Activated T-cell treated with anti-CD3 and anti-CD28 coated beads, Interleukin-2, amount 50 U/mL, for 4 hours (primary cell): Measurements from ENCODE around the gene LHX2. TPM values are rescaled to one million over a fixed set of nuclear protein-coding genes. Genes with fewer than 3 reads are reported as not detected.

Source experiments
- ATAC-seq, 2 donors: fragments of 200-7000 bp; cut with Tn5 transposase; one replicate each; pipeline ENCODE4 v1.10.0; 2021
- DNase-seq: peaks from one replicate; pipeline ENCODE4 v3.0.0-alpha.2; 2020
- H3K27me3 Mint-ChIP-seq: one replicate; pipeline ENCODE4 v1.8.0; 2021; ENCODE audit warnings: low read depth, mixed read lengths
- H3K36me3 Mint-ChIP-seq: one replicate; pipeline ENCODE4 v1.8.0; 2022; ENCODE audit warnings: mixed read lengths; ENCODE audit not compliant: insufficient read depth
- H3K4me1 Mint-ChIP-seq: one replicate; pipeline ENCODE4 v1.8.0; 2021; ENCODE audit warnings: low read depth, mixed read lengths
- H3K4me3 Mint-ChIP-seq: one replicate; pipeline ENCODE4 v1.8.0; 2021; ENCODE audit warnings: mild to moderate bottlenecking, moderate library complexity, mixed read lengths
- H3K9me3 Mint-ChIP-seq: one replicate; pipeline ENCODE4 v1.8.0; 2021; ENCODE audit warnings: mixed read lengths
- total RNA-seq, 3 donors: library from RNA; stranded (reverse); gene quantifications; one replicate each; pipeline ENCODE4 v1.2.1, GENCODE V29; 2021

The LHX2 gene
- total RNA-seq, 3 donors from 2014 or later, result 0.10 TPM; not detected in 2

DNA sequence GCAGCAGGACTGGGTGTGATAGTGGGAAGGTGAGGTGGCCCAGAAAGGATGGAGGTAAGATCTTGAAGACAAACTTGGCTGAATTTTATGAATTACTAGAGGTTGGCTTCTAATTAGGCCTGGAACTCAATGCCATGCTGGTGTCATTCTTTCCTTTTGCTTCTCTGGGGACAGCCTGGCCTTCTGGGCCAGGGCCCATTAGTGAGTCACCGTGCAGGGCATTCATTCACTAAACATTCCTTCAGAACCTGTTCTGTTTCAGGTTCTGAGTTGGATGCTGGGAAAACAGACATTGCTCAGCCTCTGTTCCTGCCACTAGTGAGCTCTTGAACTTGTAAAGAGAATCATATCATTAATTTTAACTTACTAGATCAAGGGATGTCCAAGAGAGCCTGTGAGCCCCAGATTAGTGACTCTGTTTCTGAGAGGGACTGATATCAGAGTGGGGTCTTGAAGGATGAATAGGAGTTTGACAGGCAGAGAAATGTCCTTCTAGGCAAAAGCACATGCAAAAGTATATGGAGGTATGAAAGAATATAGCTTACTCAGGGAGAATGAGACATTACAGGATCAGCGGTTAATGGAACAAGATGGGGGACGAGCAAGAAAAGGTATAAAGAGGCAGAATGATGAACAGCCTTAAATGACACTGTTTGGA is 66.5 kb downstream of the LHX2 start:
- H3K4me3 Mint-ChIP-seq, result no peak overlapping the region
- H3K4me1 Mint-ChIP-seq, result no peaks in the 10 kb centered on the region
- H3K27me3 Mint-ChIP-seq, result peaks cover 17% of the 10 kb centered on the region
- H3K9me3 Mint-ChIP-seq, result no peaks in the 10 kb centered on the region
- H3K36me3 Mint-ChIP-seq, result no peaks in the 10 kb centered on the region
- ATAC-seq, result no peak
- no peak for DNase-seq

DNA sequence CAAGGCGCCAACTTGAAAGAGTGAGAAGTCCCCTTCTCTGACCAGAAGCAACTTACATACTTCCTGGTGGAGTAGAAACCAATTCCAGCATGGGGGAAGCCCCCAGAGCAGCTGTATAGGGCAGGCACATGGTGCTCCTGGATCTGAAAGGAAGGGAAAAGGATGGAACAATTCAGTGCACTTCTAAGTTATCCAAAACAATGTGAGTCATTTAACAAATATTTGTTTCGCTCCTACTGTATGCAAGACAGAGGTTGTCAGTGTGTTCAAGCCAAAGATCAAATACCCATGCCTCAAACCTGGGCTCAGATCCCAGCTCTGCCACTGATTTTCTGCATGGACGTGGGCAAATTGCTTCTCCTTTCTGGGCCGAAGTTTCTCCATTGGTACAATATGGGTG is 67.1 kb downstream of the LHX2 start:
- Mint-ChIP-seq H3K36me3 (no peaks in the 10 kb centered on the region), H3K4me3 (no peak overlapping the region), H3K27me3 (peaks cover 19% of the 10 kb centered on the region), H3K9me3 (no peaks in the 10 kb centered on the region), H3K4me1 (no peaks in the 10 kb centered on the region)
- DNase-seq (no peak), ATAC-seq (no peak)

DNA sequence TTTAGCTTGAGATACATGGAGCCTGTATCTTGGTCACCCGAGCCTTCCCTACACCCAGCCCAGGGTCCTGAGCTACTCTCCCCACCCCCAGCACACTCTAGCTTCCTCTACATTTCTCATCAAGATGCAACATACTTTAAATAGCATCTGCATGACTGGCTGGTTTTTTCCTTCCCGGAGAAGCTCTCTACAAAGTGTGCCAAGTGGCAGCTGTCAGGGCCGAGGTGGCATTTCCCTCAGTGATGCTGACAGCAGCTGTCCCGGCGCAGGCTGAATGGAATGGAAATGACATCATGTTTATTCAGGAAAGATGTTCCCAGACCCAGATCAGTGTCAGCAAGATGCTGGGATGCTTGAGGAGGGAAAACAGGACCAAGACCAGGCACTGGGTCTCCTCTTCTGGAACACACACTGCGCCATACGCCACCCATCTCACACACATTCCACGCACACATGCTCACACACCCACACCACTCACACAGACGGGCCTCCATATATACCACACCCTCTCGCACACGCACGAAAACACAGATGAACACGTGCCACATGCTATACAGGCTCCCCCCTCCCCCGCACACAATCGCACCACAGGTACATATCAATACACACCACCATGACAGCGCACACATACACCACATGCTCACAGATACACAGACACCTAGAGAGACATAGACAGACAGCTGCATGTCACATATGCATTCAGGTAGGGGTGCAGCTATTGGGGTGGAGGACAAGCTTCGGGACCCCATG is 67.8 kb downstream of the LHX2 start:
- no peaks in the 10 kb centered on the region for H3K4me1 Mint-ChIP-seq
- DNase-seq, result no peak
- ATAC-seq, result no peak
- H3K9me3 Mint-ChIP-seq, result no peaks in the 10 kb centered on the region
- no peak overlapping the region for H3K4me3 Mint-ChIP-seq
- peaks cover 16% of the 10 kb centered on the region for H3K27me3 Mint-ChIP-seq
- H3K36me3 Mint-ChIP-seq, result no peaks in the 10 kb centered on the region

DNA sequence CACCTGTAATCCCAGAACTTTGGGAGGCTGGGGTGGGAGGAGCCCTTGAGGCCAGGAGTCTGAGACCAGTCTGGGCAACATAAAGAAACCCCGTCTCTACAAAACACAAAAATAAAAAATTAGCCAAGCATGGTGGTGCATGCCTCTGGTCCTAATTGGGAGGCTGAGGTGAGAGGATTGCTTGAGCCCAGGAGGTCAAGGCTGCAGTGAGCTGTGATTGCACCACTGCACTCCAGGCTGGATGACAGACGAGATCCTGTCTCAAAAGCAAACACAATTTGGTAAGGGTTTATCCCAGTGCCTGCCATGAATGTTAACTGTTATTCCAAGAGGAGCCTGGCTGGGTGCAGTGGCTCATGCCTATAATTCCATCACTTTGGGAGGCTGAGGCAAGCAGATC is 71.1 kb downstream of the LHX2 start:
- peaks cover 12% of the 10 kb centered on the region for H3K9me3 Mint-ChIP-seq
- DNase-seq, result no peak
- no peak overlapping the region for H3K4me3 Mint-ChIP-seq
- ATAC-seq, result no peak
- H3K36me3 Mint-ChIP-seq, result no peaks in the 10 kb centered on the region
- peaks cover 9% of the 10 kb centered on the region for H3K27me3 Mint-ChIP-seq
- H3K4me1 Mint-ChIP-seq, result no peaks in the 10 kb centered on the region

Other genes starting within 250 kb of the LHX2 start
- 10 to 100 TPM; 15.5 to 21.7 (median 16.9) TPM for gene DENND1A, start 81.6 kb upstream of the LHX2 start, total RNA-seq
- gene NEK6, start 246.2 kb downstream of the LHX2 start, total RNA-seq, result 10 to 100 TPM; 29.8 to 46.1 (median 43.0) TPM